OCI-LY3 (cell line): ENCODE data around the gene ARHGEF2.

ENCODE experiments used
- H2AFZ ChIP-seq: fragments of 200-600, 300-600 bp; shearing (Covaris generic); 2 replicates; pipeline ENCODE4 v1.6.0; 2014; ENCODE audit warnings: antibody characterized with exemption, low read depth, low read length
- H3K27ac ChIP-seq: fragments of 200-600, 300-600 bp; sonication (generic); 2 replicates; pipeline ENCODE4 v1.5.1; 2014; ENCODE audit warnings: mild to moderate bottlenecking, low read length, moderate library complexity, mixed read lengths
- H3K27me3 ChIP-seq: fragments of 200-600, 300-600 bp; sonication (generic); 2 replicates; pipeline ENCODE4 v1.6.1; 2014; ENCODE audit warnings: low read depth, low read length, mixed read lengths
- H3K36me3 ChIP-seq: fragments of 200-600, 300-600 bp; sonication (generic); replicated peaks from 2 replicates; pipeline ENCODE3; 2014; ENCODE audit warnings: low read depth, low read length, mixed read lengths
- H3K4me1 ChIP-seq: fragments of 300-600, 200-600 bp; sonication (generic); 2 replicates; pipeline ENCODE4 v1.6.1; 2014; ENCODE audit warnings: low read length, mixed read lengths
- H3K4me2 ChIP-seq: fragments of 200-600, 300-600 bp; sonication (generic); 2 replicates; pipeline ENCODE4 v1.6.1; 2014; ENCODE audit warnings: low read length, mixed read lengths
- H3K4me3 ChIP-seq: fragments of 300-600, 200-600 bp; sonication (generic); 2 replicates; pipeline ENCODE4 v1.5.1; 2014; ENCODE audit warnings: antibody characterized with exemption, mild to moderate bottlenecking, low read length, moderate library complexity
- H3K79me2 ChIP-seq: fragments of 300-600, 200-600 bp; shearing (Covaris generic); 2 replicates; pipeline ENCODE4 v1.6.1; 2014; ENCODE audit warnings: mild to moderate bottlenecking, low read length, mixed read lengths
- H3K9ac ChIP-seq: fragments of 300-600, 200-600 bp; shearing (Covaris generic); 2 replicates; pipeline ENCODE4 v1.6.0; 2014; ENCODE audit warnings: mild to moderate bottlenecking, low read length, moderate library complexity
- H3K9me3 ChIP-seq: fragments of 200-600, 300-600 bp; shearing (Covaris generic); 2 replicates; pipeline ENCODE4 v1.6.1; 2014; ENCODE audit warnings: low read length, mixed read lengths; ENCODE audit not compliant: insufficient read depth
- H4K20me1 ChIP-seq: fragments of 200-600, 300-600 bp; sonication (generic); 2 replicates; pipeline ENCODE4 v1.6.1; 2016; ENCODE audit warnings: low read length, mixed read lengths; ENCODE audit not compliant: insufficient read depth
- CTCF ChIP-seq: fragments of 200-600, 300-600 bp; sonication (generic); IDR thresholded peaks from 2 replicates; pipeline ENCODE4 v1.5.1; 2014; ENCODE audit warnings: antibody characterized with exemption, low read length, low read depth
- EZH2phosphoT487 ChIP-seq: fragments of 200-600 bp; shearing (Covaris generic); IDR thresholded peaks from 2 replicates; pipeline ENCODE4 v1.6.1; 2018; ENCODE audit warnings: antibody characterized with exemption, mixed run types, low read depth

The ARHGEF2 gene

DNA sequence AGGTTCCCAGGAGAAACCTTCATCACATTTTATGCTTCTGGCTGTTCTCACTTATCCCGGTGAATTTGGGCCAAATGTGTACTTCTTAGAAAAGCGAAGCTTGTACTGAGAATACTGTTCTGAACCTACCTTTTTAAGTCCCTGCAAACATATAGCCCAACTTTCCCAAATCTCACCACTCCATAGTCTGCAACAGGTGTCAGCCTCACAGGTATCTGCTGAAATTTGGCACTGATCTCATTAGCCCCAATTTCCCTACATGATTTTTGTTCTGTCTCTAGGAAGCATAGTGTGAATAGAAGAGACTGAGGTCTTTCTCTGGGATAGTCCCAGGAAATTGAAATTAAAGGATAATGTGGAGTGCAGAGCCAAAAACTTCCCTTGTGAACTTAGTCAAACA is 78.7 kb downstream of the ARHGEF2 start:
- H3K4me1 ChIP-seq = no peaks in the 10 kb centered on the region
- H4K20me1 ChIP-seq = no peaks in the 10 kb centered on the region
- no peak overlapping the region for H3K4me3 ChIP-seq
- H3K9me3 ChIP-seq = no peaks in the 10 kb centered on the region
- H3K79me2 ChIP-seq = no peaks in the 10 kb centered on the region
- no peak overlapping the region for H3K4me2 ChIP-seq
- H3K9ac ChIP-seq = no peak overlapping the region
- peaks cover 46% of the 10 kb centered on the region for H3K36me3 ChIP-seq
- no peak overlapping the region for H3K27ac ChIP-seq
- H2AFZ ChIP-seq = no peak overlapping the region
- no peaks in the 10 kb centered on the region for H3K27me3 ChIP-seq
- TF ChIP-seq EZH2phosphoT487 = no peak
- no peak for TF ChIP-seq CTCF

DNA sequence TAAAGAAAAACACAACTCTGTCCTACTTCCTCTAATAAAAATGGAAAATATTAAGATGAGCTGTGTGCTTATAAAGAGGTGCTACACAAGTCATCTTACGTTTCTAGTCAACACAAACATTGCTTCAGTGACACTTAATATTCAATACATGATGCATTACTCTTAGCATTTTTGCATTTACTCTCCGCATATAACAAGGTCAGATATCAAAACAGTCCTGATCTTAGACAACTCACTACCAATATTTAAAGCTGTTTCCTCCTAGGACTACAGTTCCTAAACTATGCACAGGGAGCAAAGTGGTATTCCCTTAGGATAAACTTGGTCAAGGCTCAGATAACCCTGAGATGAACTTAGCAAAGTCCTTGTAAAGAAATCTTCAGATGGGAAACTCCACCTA is 79.5 kb downstream of the ARHGEF2 start:
- H3K4me2 ChIP-seq = no peak overlapping the region
- H3K27ac ChIP-seq = no peak overlapping the region
- no peaks in the 10 kb centered on the region for H3K79me2 ChIP-seq
- no peaks in the 10 kb centered on the region for H3K4me1 ChIP-seq
- peaks cover 38% of the 10 kb centered on the region for H3K36me3 ChIP-seq
- no peak overlapping the region for H2AFZ ChIP-seq
- no peak overlapping the region for H3K4me3 ChIP-seq
- H4K20me1 ChIP-seq = no peaks in the 10 kb centered on the region
- no peak overlapping the region for H3K9ac ChIP-seq
- no peaks in the 10 kb centered on the region for H3K9me3 ChIP-seq
- TF ChIP-seq EZH2phosphoT487 = no peak
- no peak for TF ChIP-seq CTCF
- H3K27me3 ChIP-seq = no peaks in the 10 kb centered on the region

GRCh38 chr1:155897746-155898145 is 80.6 kb downstream of the ARHGEF2 start:
- Histone ChIP-seq H2AFZ (no peak overlapping the region), H3K9ac (no peak overlapping the region), H3K36me3 (peaks cover 34% of the 10 kb centered on the region), H3K4me2 (no peak overlapping the region), H3K27ac (no peak overlapping the region), H3K4me1 (no peaks in the 10 kb centered on the region), H3K79me2 (no peaks in the 10 kb centered on the region), H3K27me3 (no peaks in the 10 kb centered on the region), H3K4me3 (no peak overlapping the region), H3K9me3 (no peaks in the 10 kb centered on the region), H4K20me1 (peaks cover 4% of the 10 kb centered on the region; the same call in 1 of the 2 replicates)
- TF ChIP-seq EZH2phosphoT487 (no peak), CTCF (no peak)
